DOHH2 (cell line): ENCODE measurements around the gene RPS2.

Experiments used
- CTCF ChIP-seq: fragments of 200-600 bp; sonication (generic); IDR thresholded peaks from one replicate; pipeline ENCODE4 v1.5.1; 2014; ENCODE audit warnings: antibody characterized with exemption, mild to moderate bottlenecking, low read depth, low read length; ENCODE audit not compliant: poor library complexity, severe bottlenecking
- EZH2phosphoT487 ChIP-seq: fragments of 200-600 bp; sonication (generic); IDR thresholded peaks from 2 replicates; pipeline ENCODE4 v1.6.1; 2017; ENCODE audit warnings: borderline replicate concordance, mild to moderate bottlenecking, antibody characterized with exemption, low read length, moderate library complexity, mixed read lengths

- TF ChIP-seq CTCF = no peak
- no peak for TF ChIP-seq EZH2phosphoT487
Measured at GRCh38 chr16:1917665-1918350, 46.8 kb downstream of the RPS2 start.
